Hepatocyte (in vitro differentiated cells): ENCODE results near the gene PTTG1.

Experiments
- EZH2 ChIP-seq: fragments of 200-600 bp; sonication (generic); IDR thresholded peaks from 2 replicates; pipeline ENCODE4 v1.6.1; 2016; ENCODE audit warnings: antibody characterized with exemption, mild to moderate bottlenecking, borderline replicate concordance
- EZH2phosphoT487 ChIP-seq: fragments of 200-600 bp; sonication (generic); IDR thresholded peaks from one replicate; pipeline ENCODE4 v1.6.1; 2018; ENCODE audit warnings: antibody characterized with exemption, mild to moderate bottlenecking, low read depth, moderate library complexity; ENCODE audit not compliant: unreplicated experiment, severe bottlenecking
- TF ChIP-seq, protein P1 (sequence below): fragments of 200-600 bp; sonication (generic); IDR thresholded peaks from 2 replicates; pipeline ENCODE4 v1.5.1; 2016; ENCODE audit warnings: antibody characterized with exemption, mild to moderate bottlenecking; ENCODE audit not compliant: poor library complexity

DNA sequence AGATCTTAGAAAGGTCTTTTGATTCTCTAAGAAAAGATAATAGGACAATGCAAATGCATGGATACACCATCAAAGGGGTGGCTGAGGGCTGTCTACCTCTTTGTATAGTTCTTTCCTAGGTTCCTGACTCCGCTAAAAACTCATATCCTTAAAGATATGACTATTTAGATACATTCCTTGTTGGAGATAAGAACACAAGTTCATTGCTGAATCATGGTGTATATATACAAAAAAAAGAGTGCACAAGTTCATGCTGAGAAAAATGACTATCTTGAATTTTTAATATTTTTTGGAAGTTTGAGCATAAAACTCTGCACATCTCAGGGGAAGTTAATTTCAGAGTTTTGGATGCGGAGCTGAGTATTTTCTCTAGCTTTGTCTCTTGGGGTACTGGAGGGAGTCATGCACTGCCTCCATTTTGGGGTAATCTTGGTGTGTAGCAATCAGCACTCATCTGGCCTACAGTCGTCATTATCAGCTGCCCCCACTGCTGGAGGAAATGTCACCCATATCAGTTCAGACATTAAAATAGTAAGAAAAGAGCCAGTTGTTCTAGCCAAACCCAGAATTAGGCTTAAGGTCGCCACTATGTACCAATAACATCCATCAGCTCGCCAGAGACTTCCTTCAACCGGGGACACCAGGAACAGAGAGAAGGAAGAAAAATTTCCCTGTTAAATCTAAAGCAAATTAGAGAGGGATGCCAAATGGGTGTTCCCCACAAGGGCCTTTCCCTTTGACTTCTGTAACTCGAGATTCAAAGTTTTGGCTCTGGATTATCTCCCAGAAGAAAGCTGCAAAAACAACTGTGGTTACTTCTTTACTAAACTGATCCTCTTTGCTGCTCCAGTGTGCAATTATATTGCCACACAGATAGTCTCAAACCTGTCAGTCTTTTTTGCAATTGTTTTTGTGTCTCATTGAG lies 49.0 kb downstream of the PTTG1 start:
- TF ChIP-seq, protein P1, sequence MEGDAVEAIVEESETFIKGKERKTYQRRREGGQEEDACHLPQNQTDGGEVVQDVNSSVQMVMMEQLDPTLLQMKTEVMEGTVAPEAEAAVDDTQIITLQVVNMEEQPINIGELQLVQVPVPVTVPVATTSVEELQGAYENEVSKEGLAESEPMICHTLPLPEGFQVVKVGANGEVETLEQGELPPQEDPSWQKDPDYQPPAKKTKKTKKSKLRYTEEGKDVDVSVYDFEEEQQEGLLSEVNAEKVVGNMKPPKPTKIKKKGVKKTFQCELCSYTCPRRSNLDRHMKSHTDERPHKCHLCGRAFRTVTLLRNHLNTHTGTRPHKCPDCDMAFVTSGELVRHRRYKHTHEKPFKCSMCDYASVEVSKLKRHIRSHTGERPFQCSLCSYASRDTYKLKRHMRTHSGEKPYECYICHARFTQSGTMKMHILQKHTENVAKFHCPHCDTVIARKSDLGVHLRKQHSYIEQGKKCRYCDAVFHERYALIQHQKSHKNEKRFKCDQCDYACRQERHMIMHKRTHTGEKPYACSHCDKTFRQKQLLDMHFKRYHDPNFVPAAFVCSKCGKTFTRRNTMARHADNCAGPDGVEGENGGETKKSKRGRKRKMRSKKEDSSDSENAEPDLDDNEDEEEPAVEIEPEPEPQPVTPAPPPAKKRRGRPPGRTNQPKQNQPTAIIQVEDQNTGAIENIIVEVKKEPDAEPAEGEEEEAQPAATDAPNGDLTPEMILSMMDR, result no peak
- TF ChIP-seq EZH2phosphoT487, result no peak
- TF ChIP-seq EZH2, result no peak
